K562 (cell line): ENCODE results near the gene MAGIX. TPM values are rescaled to one million over a fixed set of nuclear protein-coding genes. Genes with fewer than 3 reads are reported as not detected.

ENCODE experiments used
- BMI1 ChIP-seq: fragments of 150-350 bp; IDR thresholded peaks from 2 replicates; pipeline ENCODE4 v1.6.1; 2014; ENCODE audit warnings: low read length
- CCAR2 ChIP-seq: fragments of 200-400 bp; formaldehyde crosslinking; IDR thresholded peaks from 2 replicates; pipeline ENCODE4 v1.6.1; 2017; ENCODE audit warnings: mild to moderate bottlenecking, low read depth, low read length
- ETS2 ChIP-seq: IDR thresholded peaks from 2 replicates; pipeline ENCODE4 v1.6.1; 2016; ENCODE audit warnings: borderline replicate concordance, missing genetic modification characterization, mild to moderate bottlenecking, moderate library complexity, missing compliant biosample characterization; ENCODE audit not compliant: poor library complexity, severe bottlenecking
- HLTF ChIP-seq: fragments of 450-650 bp; IDR thresholded peaks from 2 replicates; pipeline ENCODE4 v1.6.1; 2016
- KAT8 ChIP-seq: fragments of 450-650 bp; IDR thresholded peaks from 2 replicates; pipeline ENCODE4 v1.6.1; 2016; ENCODE audit warnings: low read depth, mild to moderate bottlenecking
- MCM5 ChIP-seq: fragments of 450-650 bp; IDR thresholded peaks from 2 replicates; pipeline ENCODE4 v1.6.1; 2016; ENCODE audit warnings: low read depth
- MCM7 ChIP-seq, 2 experiments: fragments of 450-650 bp; IDR thresholded peaks; 2 replicates each; pipeline ENCODE4 v1.6.1; 2016 to 2018
- NONO ChIP-seq, 2 experiments: fragments of 200-400 bp in 1 of 2; fragments of 450-650 bp in 1 of 2; formaldehyde crosslinking in 1 of 2; IDR thresholded peaks; 2 replicates each; pipeline ENCODE4 v1.6.1; 2017; ENCODE audit warnings: low read depth in 2 of 2, mild to moderate bottlenecking in 2 of 2, moderate library complexity in 2 of 2, low read length in 1 of 2
- SREBF1 ChIP-seq: fragments of 150-350 bp; IDR thresholded peaks from 2 replicates; pipeline ENCODE4 v1.6.1; 2014; ENCODE audit warnings: antibody characterized with exemption, low read depth, low read length, borderline replicate concordance
- TCF3 ChIP-seq: sonication (generic); formaldehyde crosslinking; IDR thresholded peaks from 2 replicates; pipeline ENCODE4 v1.4.0; 2020; ENCODE audit warnings: mild to moderate bottlenecking, missing genetic modification reagents
- TOE1 ChIP-seq, 2 experiments: fragments of 450-650 bp in 1 of 2; sonication (generic) in 1 of 2; formaldehyde crosslinking in 1 of 2; IDR thresholded peaks; 2 replicates each; pipeline versions ENCODE4 v1.7.1 to v1.8.0; 2016 to 2022; ENCODE audit warnings: borderline replicate concordance in 2 of 2, mild to moderate bottlenecking in 2 of 2, antibody characterized with exemption in 1 of 2, inconsistent platforms in 1 of 2, low read depth in 1 of 2, missing genetic modification reagents in 1 of 2, moderate library complexity in 1 of 2
- U2AF2 ChIP-seq: fragments of 200-400 bp; formaldehyde crosslinking; optimal IDR thresholded peaks from 2 replicates; pipeline ENCODE3; 2017; ENCODE audit warnings: low read depth, mild to moderate bottlenecking, low read length
- ZBED1 ChIP-seq: IDR thresholded peaks from 2 replicates; pipeline ENCODE4 v1.6.1; 2014
- ZBTB17 ChIP-seq: fragments of 450-650 bp; formaldehyde crosslinking; IDR thresholded peaks from 2 replicates; pipeline ENCODE4 v1.4.0; 2020; ENCODE audit warnings: mild to moderate bottlenecking
- ZKSCAN8 ChIP-seq: fragments of 200-800 bp; sonication (Bioruptor generic); IDR thresholded peaks from 2 replicates; pipeline ENCODE4 v1.6.1; 2016; ENCODE audit warnings: missing genetic modification characterization, missing compliant biosample characterization
- ZNF274 ChIP-seq: IDR thresholded peaks from 2 replicates; pipeline ENCODE4 v1.6.1; 2011; ENCODE audit warnings: low read depth, mild to moderate bottlenecking, low read length, moderate library complexity, borderline replicate concordance
- ZNF282 ChIP-seq: sonication (generic); formaldehyde crosslinking; IDR thresholded peaks from 2 replicates; pipeline ENCODE4 v1.8.1; 2023; ENCODE audit warnings: missing genetic modification reagents
- ZNF408 ChIP-seq: fragments of 250-450 bp; sonication (Bioruptor Pico); IDR thresholded peaks from 2 replicates; pipeline ENCODE4 v1.4.0; 2020; ENCODE audit warnings: low read depth, mild to moderate bottlenecking, moderate library complexity
- ZNF431 ChIP-seq: sonication (generic); formaldehyde crosslinking; IDR thresholded peaks from 2 replicates; pipeline ENCODE4 v1.8.0; 2022; ENCODE audit warnings: mild to moderate bottlenecking, missing genetic modification reagents
- ZNF444 ChIP-seq: fragments of 250-450 bp; sonication (Bioruptor Pico); IDR thresholded peaks from 2 replicates; pipeline ENCODE4 v1.4.0; 2020; ENCODE audit warnings: mild to moderate bottlenecking, moderate library complexity
- polyA plus RNA-seq, 8 experiments: library from polyadenylated mRNA; depleted of rRNA in 4 of 8; stranded (reverse) in 5 of 8; unstranded in 3 of 8; fragments of >200 nt; fragmentation: Nextera tagmentation in 2 of 8; fragmentation: Illumina TruSeq in 1 of 8; extraction: Ambion mirVana in 2 of 8; extraction: Trizol in 1 of 8; gene quantifications; 2 replicates each; pipeline versions ENCODE4 v1.2.1 to v1.2.3, GENCODE V29; 2011 to 2014; ENCODE audit warnings: inconsistent platforms in 1 of 8, missing spikeins in 1 of 8
- total RNA-seq, 7 experiments: library from RNA; depleted of rRNA in 6 of 7; stranded (reverse); fragments of >200 nt in 6 of 7; fragmentation: Illumina TruSeq in 2 of 7; extraction: Trizol in 2 of 7; gene quantifications; 2 replicates each; pipeline versions ENCODE4 v1.2.1 to v1.2.3, GENCODE V29; 2011 to 2021; ENCODE audit warnings: low replicate concordance in 1 of 7
- TF ChIP-seq, protein P1 (sequence below), 2 experiments: fragments of 450-650 bp; formaldehyde crosslinking in 1 of 2; IDR thresholded peaks; 2 replicates each; pipeline versions ENCODE4 v1.4.0 to v1.6.1; 2014 to 2020; ENCODE audit warnings: mild to moderate bottlenecking in 2 of 2, borderline replicate concordance in 1 of 2, low read depth in 1 of 2

The MAGIX gene
- total and polyA plus RNA-seq, 9 of the 15 experiments (the other 6 are each of a cell fraction or from before 2014, with no cell fraction given) = 0.08 to 3.5 (median 0.47) TPM

DNA sequence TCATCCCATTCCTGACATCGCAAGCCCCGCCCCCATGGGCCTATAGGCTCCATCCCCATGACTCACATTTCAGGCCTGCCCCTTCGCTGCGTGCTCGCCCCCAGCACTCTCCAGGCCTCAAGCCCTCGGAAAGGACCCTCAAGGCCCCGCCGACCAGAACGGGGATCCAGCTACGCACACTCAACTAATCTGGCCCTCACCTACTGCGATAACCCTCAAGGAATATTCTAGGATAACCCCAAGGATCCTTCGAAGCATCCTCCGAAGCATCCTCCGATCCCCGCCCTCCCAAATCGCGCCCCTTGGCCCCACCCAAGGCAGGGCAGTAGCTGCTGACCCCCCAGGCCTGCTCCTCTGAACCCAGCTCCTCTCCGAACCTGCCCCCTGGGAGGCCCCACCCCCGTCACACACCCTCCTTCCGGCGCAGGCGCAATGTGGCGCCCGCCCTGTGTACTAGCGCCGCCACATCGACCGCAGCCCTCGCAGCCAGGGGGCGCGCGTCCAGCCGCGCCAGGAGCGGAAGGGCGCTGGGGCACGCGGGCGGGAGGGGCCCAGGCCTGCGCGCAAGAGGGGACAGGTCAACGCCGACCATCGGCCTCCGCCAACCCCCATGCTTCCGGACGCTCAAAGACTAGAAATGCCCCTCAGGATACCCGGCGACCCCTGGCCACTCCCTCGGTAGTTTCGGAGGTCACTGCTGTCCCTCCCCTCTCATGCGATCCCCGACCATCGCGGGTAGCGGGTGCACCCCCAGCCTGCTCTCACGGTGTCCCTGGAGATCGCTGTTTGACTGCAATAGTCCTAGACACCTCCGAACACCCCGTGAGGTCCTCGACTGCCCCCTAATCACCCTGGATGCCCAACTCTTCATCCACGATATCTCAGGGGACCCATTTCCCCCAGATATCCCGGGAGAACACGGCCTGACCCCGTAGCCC is 6.4 kb upstream of the MAGIX start (continued):
- no peak for TF ChIP-seq TOE1 (IDR thresholded peaks at IDR 0.05; ENCODE audit: borderline replicate concordance)
- no peak for TF ChIP-seq TOE1 (CRISPR knock-in tag; IDR thresholded peaks at IDR 0.05; ENCODE audit: borderline replicate concordance, low read depth)
- no peak for TF ChIP-seq ETS2 (tag)
- no peak for TF ChIP-seq MCM5
- TF ChIP-seq ZNF282 (CRISPR knock-in tag) = no peak; the same call in 1 of the 2 replicates
- TF ChIP-seq NONO (IDR thresholded peaks at IDR 0.05; ENCODE audit: low read depth in 2 of 2, low read length in 1 of 2) = no peak
- no peak for TF ChIP-seq ZBTB17 (CRISPR knock-in tag)
- peak; percentile 78; the same call in 1 of the 2 replicates for TF ChIP-seq ZNF431
- TF ChIP-seq ZKSCAN8 (CRISPR knock-in tag) = no peak
- TF ChIP-seq ZNF274 = no peak
- TF ChIP-seq ZNF408 (CRISPR knock-in tag) = no peak
- no peak for TF ChIP-seq U2AF2
- TF ChIP-seq CCAR2 = no peak
- no peak for TF ChIP-seq KAT8
- TF ChIP-seq TCF3 = 0 out of 2 replicates have a peak, but pooled peaks have one; percentile 8
- no peak for TF ChIP-seq BMI1
- TF ChIP-seq ZNF444 = no peak
- TF ChIP-seq HLTF = no peak
- no peak for TF ChIP-seq SREBF1
- TF ChIP-seq, protein P1, sequence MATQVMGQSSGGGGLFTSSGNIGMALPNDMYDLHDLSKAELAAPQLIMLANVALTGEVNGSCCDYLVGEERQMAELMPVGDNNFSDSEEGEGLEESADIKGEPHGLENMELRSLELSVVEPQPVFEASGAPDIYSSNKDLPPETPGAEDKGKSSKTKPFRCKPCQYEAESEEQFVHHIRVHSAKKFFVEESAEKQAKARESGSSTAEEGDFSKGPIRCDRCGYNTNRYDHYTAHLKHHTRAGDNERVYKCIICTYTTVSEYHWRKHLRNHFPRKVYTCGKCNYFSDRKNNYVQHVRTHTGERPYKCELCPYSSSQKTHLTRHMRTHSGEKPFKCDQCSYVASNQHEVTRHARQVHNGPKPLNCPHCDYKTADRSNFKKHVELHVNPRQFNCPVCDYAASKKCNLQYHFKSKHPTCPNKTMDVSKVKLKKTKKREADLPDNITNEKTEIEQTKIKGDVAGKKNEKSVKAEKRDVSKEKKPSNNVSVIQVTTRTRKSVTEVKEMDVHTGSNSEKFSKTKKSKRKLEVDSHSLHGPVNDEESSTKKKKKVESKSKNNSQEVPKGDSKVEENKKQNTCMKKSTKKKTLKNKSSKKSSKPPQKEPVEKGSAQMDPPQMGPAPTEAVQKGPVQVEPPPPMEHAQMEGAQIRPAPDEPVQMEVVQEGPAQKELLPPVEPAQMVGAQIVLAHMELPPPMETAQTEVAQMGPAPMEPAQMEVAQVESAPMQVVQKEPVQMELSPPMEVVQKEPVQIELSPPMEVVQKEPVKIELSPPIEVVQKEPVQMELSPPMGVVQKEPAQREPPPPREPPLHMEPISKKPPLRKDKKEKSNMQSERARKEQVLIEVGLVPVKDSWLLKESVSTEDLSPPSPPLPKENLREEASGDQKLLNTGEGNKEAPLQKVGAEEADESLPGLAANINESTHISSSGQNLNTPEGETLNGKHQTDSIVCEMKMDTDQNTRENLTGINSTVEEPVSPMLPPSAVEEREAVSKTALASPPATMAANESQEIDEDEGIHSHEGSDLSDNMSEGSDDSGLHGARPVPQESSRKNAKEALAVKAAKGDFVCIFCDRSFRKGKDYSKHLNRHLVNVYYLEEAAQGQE (IDR thresholded peaks at IDR 0.05; ENCODE audit: borderline replicate concordance) = peak; percentile 49
- TF ChIP-seq, protein P1 (CRISPR knock-in tag; IDR thresholded peaks at IDR 0.05; ENCODE audit: low read depth) = 0 out of 2 replicates have a peak, but pooled peaks have one; percentile 20
- TF ChIP-seq MCM7 (IDR thresholded peaks at IDR 0.05) = no peak
- TF ChIP-seq ZBED1 = no peak
